Lung (tissue), 12 donors: ENCODE data around the gene ITGB2. TPM values are rescaled to one million over a fixed set of nuclear protein-coding genes. Genes with fewer than 3 reads are reported as not detected.

Experiments used
- ATAC-seq: fragments of 200-7000 bp; cut with Tn5 transposase; one replicate; pipeline ENCODE4 v1.9.1; 2020; ENCODE audit warnings: moderate number of reproducible peaks; ENCODE audit not compliant: insufficient read depth, low FRiP score
- DNase-seq, 3 donors: peaks; one replicate each; pipeline ENCODE4 v3.0.0-alpha.2; 2013 to 2017
- H3K27ac ChIP-seq, 2 donors: one replicate each; pipeline ENCODE4 v1.5.1; 2013; ENCODE audit warnings: mild to moderate bottlenecking in 2 of 2, moderate library complexity in 2 of 2, control low read depth in 1 of 2, inconsistent platforms in 1 of 2, low read depth in 1 of 2, low read length in 1 of 2
- H3K27me3 ChIP-seq, 3 donors: one replicate each; pipeline ENCODE4 v1.5.1; 2013; ENCODE audit warnings: low read length in 2 of 3; ENCODE audit not compliant: control insufficient read depth in 3 of 3, insufficient read depth in 3 of 3
- H3K36me3 ChIP-seq, 4 donors: one replicate each; pipeline ENCODE4 v1.5.1; 2013; ENCODE audit warnings: low read length in 4 of 4, mild to moderate bottlenecking in 1 of 4, moderate library complexity in 1 of 4; ENCODE audit not compliant: control insufficient read depth in 4 of 4, insufficient read depth in 4 of 4
- H3K4me1 ChIP-seq, 5 donors: one replicate each; pipeline ENCODE4 v1.5.1; 2013; ENCODE audit warnings: low read length in 5 of 5, mild to moderate bottlenecking in 2 of 5, moderate library complexity in 1 of 5; ENCODE audit not compliant: control insufficient read depth in 5 of 5, insufficient read depth in 5 of 5
- H3K4me3 ChIP-seq: one replicate; pipeline ENCODE4 v1.5.1; 2013; ENCODE audit warnings: mild to moderate bottlenecking, control low read depth, moderate library complexity
- H3K9ac ChIP-seq, 2 donors: one replicate each; pipeline ENCODE4 v1.5.1; 2013; ENCODE audit warnings: low read length in 2 of 2, control low read depth in 1 of 2; ENCODE audit not compliant: insufficient read depth in 1 of 2
- H3K9me3 ChIP-seq, 4 donors: one replicate each; pipeline ENCODE4 v1.5.1; 2013; ENCODE audit warnings: low read length in 3 of 4, mild to moderate bottlenecking in 1 of 4, moderate library complexity in 1 of 4; ENCODE audit not compliant: control insufficient read depth in 4 of 4, insufficient read depth in 3 of 4
- WGBS, 2 donors: extraction: QIAGEN DNeasy Blood & Tissue Kit; methylation state at CpG; one replicate each; pipeline ENCODE4 v1.1.7; 2013; 5-methylcytosine and 5-hydroxymethylcytosine counted together
- polyA plus RNA-seq, 2 donors: library from polyadenylated mRNA; stranded (reverse); fragments of 200-250 nt; gene quantifications; one replicate each; pipeline ENCODE4 v1.2.1, GENCODE V29; 2013
- total RNA-seq, 2 donors: library from RNA; depleted of rRNA in 1 of 2; stranded (reverse); fragments of >200 nt in 1 of 2; gene quantifications; one replicate each; pipeline ENCODE4 v1.2.1, GENCODE V29; 2014 to 2021
- TF ChIP-seq, protein P1 (sequence below): IDR thresholded peaks from 2 replicates; pipeline ENCODE4 v1.5.1; 2012; ENCODE audit warnings: mild to moderate bottlenecking; ENCODE audit errors: control extremely low read depth, extremely low read depth
- donor health status: control.
- donor health status: control.
- donor health status: Bipolar disorder and iron deficiency.
- donor health status: healthy.
- donor health status: DM: yes; HTN: yes; CAD: no.

The ITGB2 gene
- total and polyA plus RNA-seq, 4 donors: 52.9 to 376 (median 187) TPM

DNA sequence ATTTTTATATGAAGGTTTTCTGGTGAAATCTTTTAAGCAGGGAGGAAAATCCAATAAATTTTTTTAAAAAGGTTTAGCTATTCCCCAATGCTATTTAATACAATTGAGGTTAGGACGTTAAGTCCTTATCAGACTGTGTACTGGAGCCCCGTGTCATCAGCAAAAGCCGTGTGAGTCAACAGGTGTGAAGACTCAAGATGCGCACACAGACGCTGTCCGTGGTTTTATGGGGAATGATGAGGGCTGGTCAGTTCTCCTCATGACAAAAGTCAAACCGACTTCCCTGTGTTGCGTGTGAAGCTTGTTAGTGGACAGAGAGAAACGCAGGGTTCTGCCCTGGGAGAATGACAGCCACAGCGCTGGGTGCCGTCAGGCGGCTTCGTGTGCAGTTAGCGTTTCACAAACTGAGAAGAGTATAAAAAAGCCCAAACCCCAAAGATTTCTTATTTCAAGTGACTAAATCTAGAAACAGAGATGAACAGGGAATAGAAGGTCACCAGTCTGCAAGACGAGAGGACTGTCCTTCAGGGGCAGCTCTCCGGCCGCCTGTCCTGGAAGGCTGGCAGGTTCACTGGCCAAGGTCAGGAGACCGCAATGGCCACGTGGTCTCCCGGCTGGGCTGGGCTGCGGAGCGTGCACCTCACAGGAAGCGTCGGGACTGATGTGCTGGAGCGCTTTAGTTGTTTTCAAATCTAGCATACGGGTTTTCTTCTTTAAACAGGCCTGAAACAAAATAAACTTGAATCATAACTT is 69.6 kb downstream of the ITGB2 start:
- Histone ChIP-seq H3K9ac (no peak overlapping the region), H3K27ac (no peak overlapping the region), H3K9me3 (no peaks in the 10 kb centered on the region), H3K4me1 (peaks cover 0 to 10% (median 8%) of the 10 kb centered on the region in 5 donors), H3K36me3 (peaks cover 19 to 60% (median 21%) of the 10 kb centered on the region in 4 donors), H3K27me3 (no peaks in the 10 kb centered on the region), H3K4me3 (no peak overlapping the region)
- 87% methylated on average over 26 of the region's 26 CpGs for WGBS, 2 donors
- DNase-seq (no peak), ATAC-seq (no peak)
- TF ChIP-seq, protein P1, sequence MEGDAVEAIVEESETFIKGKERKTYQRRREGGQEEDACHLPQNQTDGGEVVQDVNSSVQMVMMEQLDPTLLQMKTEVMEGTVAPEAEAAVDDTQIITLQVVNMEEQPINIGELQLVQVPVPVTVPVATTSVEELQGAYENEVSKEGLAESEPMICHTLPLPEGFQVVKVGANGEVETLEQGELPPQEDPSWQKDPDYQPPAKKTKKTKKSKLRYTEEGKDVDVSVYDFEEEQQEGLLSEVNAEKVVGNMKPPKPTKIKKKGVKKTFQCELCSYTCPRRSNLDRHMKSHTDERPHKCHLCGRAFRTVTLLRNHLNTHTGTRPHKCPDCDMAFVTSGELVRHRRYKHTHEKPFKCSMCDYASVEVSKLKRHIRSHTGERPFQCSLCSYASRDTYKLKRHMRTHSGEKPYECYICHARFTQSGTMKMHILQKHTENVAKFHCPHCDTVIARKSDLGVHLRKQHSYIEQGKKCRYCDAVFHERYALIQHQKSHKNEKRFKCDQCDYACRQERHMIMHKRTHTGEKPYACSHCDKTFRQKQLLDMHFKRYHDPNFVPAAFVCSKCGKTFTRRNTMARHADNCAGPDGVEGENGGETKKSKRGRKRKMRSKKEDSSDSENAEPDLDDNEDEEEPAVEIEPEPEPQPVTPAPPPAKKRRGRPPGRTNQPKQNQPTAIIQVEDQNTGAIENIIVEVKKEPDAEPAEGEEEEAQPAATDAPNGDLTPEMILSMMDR: no peak

DNA sequence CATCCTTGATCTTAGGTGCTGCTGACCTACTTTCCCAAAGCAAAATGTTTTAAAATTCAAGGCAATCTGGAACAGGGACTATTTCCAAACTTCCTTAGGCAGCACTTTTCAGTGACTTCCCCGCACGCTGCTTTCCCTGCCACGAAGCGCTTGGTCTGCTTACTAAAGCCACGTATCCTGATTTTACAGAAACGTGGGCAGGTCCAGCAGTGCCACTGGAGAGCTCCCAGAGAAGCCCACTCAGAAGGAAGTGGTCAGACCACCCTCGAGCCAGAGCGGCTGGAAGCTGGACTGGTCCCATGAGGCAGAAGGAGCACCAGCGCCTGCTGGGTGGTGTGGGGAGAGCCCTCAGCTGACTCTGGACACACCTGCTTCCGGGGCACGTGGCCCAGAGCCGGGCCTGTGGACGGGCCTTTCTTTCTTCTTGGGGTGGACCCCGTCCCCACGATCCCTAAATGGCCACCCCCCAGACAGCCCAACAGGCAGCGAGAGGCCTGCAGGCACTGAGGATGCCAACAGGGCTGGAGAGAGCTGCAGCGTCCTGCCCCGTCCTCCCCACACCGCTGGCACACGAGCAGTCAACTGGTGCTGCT is 70.4 kb downstream of the ITGB2 start:
- H3K4me1 ChIP-seq: peaks cover 0 to 18% (median 8%) of the 10 kb centered on the region in 5 donors
- H3K9me3 ChIP-seq: no peaks in the 10 kb centered on the region
- DNase-seq (no peak), ATAC-seq (no peak)
- TF ChIP-seq, protein P1: no peak
- H3K27ac ChIP-seq: no peak overlapping the region
- peaks cover 13 to 52% (median 18%) of the 10 kb centered on the region in 4 donors for H3K36me3 ChIP-seq
- no peak overlapping the region for H3K4me3 ChIP-seq
- 86 to 91% methylated on average over 20 of the region's 20 CpGs for WGBS, 2 donors
- H3K9ac ChIP-seq: no peak overlapping the region
- H3K27me3 ChIP-seq: no peaks in the 10 kb centered on the region

DNA sequence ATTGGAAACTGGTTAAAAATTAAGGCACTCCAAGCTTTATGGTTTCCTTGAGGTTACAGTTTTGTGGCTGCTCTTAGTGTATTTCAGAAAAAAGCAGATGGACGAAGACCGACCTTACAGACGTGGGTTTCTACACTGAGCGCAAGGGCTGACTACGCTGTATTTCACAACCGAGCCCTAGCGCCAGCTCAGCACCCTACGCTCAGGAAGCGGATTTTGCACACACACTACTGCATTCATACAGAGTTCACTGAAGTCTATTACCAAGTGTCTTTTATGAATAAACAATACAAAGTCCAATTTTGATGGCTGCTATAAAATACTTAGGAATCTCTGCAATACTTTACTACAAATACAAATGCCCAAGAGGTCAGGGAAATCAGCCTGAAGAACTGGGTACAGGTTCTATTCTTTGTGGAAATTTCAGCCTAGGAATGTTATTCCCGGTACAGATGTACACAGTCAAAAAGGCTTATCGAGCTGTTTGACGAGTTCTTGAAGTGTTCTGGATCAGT is 71.0 kb downstream of the ITGB2 start:
- Histone ChIP-seq H3K36me3 (peaks cover 7 to 47% (median 16%) of the 10 kb centered on the region in 4 donors), H3K27me3 (no peaks in the 10 kb centered on the region), H3K9ac (no peak overlapping the region), H3K4me3 (no peak overlapping the region), H3K27ac (no peak overlapping the region), H3K9me3 (no peaks in the 10 kb centered on the region), H3K4me1 (peaks cover 0 to 19% (median 8%) of the 10 kb centered on the region in 5 donors)
- ATAC-seq: no peak
- DNase-seq: no peak
- TF ChIP-seq, protein P1: no peak
- WGBS, 2 donors: 53 to 81% methylated on average over 12 of the region's 12 CpGs
